ENCODE measurements around the gene LENG9. TPM values are rescaled to one million over a fixed set of nuclear protein-coding genes. Genes with fewer than 3 reads are reported as not detected.

Gene LENG9
- polyA plus RNA-seq, 4 donors = 8.7 to 14.1 (median 10.5) TPM

GRCh38 chr19:54464630-54465425 lies 1.2 kb upstream of the LENG9 start:
- Histone ChIP-seq H3K4me1 (ENCODE audit: control insufficient read depth in 3 of 3, insufficient read depth in 2 of 3, low read depth in 1 of 3, low read length in 2 of 3) (peaks cover 0 to 64% (median 0%) of the 10 kb centered on the region in 3 donors), H3K4me3 (ENCODE audit: low read depth in 1 of 3, low read length in 3 of 3) (peak overlapping the region; percentile 36 to 73 (median 58)), H3K27me3 (ENCODE audit: control insufficient read depth in 3 of 3, insufficient read depth in 3 of 3, low read length in 3 of 3) (no peaks in the 10 kb centered on the region), H3K9me3 (ENCODE audit: control insufficient read depth in 2 of 2, insufficient read depth in 1 of 2, low read depth in 1 of 2, low read length in 1 of 2) (peaks cover 0 to 3% of the 10 kb centered on the region in 2 donors), H3K27ac (ENCODE audit: low read depth in 1 of 3, low read length in 2 of 3) (peak overlapping the region; percentile 93 to 99 (median 99)), H3K36me3 (ENCODE audit: control insufficient read depth in 3 of 3, insufficient read depth in 2 of 3, low read depth in 1 of 3, low read length in 3 of 3) (peaks cover 3 to 59% (median 7%) of the 10 kb centered on the region in 3 donors)
- 7 to 13% (median 11%) methylated on average over 58 to 87 of the region's 87 CpGs for WGBS, 3 donors
- FAIRE-seq = no peak
- peak; percentile 95 to 96 for DNase-seq

- Histone ChIP-seq H3K27me3 (ENCODE audit: control insufficient read depth in 3 of 3, insufficient read depth in 3 of 3, low read length in 3 of 3) (no peaks in the 10 kb centered on the region), H3K4me1 (ENCODE audit: control insufficient read depth in 3 of 3, insufficient read depth in 2 of 3, low read depth in 1 of 3, low read length in 2 of 3) (peaks cover 0 to 57% (median 0%) of the 10 kb centered on the region in 3 donors), H3K36me3 (ENCODE audit: control insufficient read depth in 3 of 3, insufficient read depth in 2 of 3, low read depth in 1 of 3, low read length in 3 of 3) (peaks cover 3 to 61% (median 11%) of the 10 kb centered on the region in 3 donors), H3K9me3 (ENCODE audit: control insufficient read depth in 2 of 2, insufficient read depth in 1 of 2, low read depth in 1 of 2, low read length in 1 of 2) (peaks cover 0 to 3% of the 10 kb centered on the region in 2 donors), H3K27ac (ENCODE audit: low read depth in 1 of 3, low read length in 2 of 3) (peak overlapping the region; percentile 93 to 99 (median 99)), H3K4me3 (ENCODE audit: low read depth in 1 of 3, low read length in 3 of 3) (peak overlapping the region; percentile 36 to 73 (median 58))
- 0 to 1% (median 0%) methylated on average over 26 of the region's 26 CpGs for WGBS, 3 donors
- peak; percentile 44 for FAIRE-seq
- DNase-seq = peak; percentile 98 to 100
Observed at GRCh38 chr19:54464044-54464629, 559 bp upstream of the LENG9 start.

- H3K27ac ChIP-seq (ENCODE audit: low read depth in 1 of 3, low read length in 2 of 3) = peak overlapping the region; percentile 98 to 99 (median 99)
- DNase-seq (peak; percentile 77 to 89), FAIRE-seq (no peak)
- peaks cover 3 to 68% (median 22%) of the 10 kb centered on the region in 3 donors for H3K36me3 ChIP-seq (ENCODE audit: control insufficient read depth in 3 of 3, insufficient read depth in 2 of 3, low read depth in 1 of 3, low read length in 3 of 3)
- 2 to 5% (median 4%) methylated on average over 60 to 91 of the region's 91 CpGs for WGBS, 3 donors
- peak overlapping the region; percentile 52 to 73 (median 58) for H3K4me3 ChIP-seq (ENCODE audit: low read depth in 1 of 3, low read length in 3 of 3)
- H3K4me1 ChIP-seq (ENCODE audit: control insufficient read depth in 3 of 3, insufficient read depth in 2 of 3, low read depth in 1 of 3, low read length in 2 of 3) = peaks cover 0 to 46% (median 0%) of the 10 kb centered on the region in 3 donors
- H3K9me3 ChIP-seq (ENCODE audit: control insufficient read depth in 2 of 2, insufficient read depth in 1 of 2, low read depth in 1 of 2, low read length in 1 of 2) = peaks cover 0 to 3% of the 10 kb centered on the region in 2 donors
- H3K27me3 ChIP-seq (ENCODE audit: control insufficient read depth in 3 of 3, insufficient read depth in 3 of 3, low read length in 3 of 3) = no peaks in the 10 kb centered on the region
Observed at GRCh38 chr19:54462655-54463530, 685 bp downstream of the LENG9 start.

GRCh38 chr19:54462047-54462654 lies 1.4 kb downstream of the LENG9 start:
- Histone ChIP-seq H3K36me3 (ENCODE audit: control insufficient read depth in 3 of 3, insufficient read depth in 2 of 3, low read depth in 1 of 3, low read length in 3 of 3) (peaks cover 3 to 75% (median 26%) of the 10 kb centered on the region in 3 donors), H3K9me3 (ENCODE audit: control insufficient read depth in 2 of 2, insufficient read depth in 1 of 2, low read depth in 1 of 2, low read length in 1 of 2) (peaks cover 0 to 3% of the 10 kb centered on the region in 2 donors), H3K4me3 (ENCODE audit: low read depth in 1 of 3, low read length in 3 of 3) (peak overlapping the region; percentile 52 to 73 (median 58)), H3K27ac (ENCODE audit: low read depth in 1 of 3, low read length in 2 of 3) (peak overlapping the region; percentile 98 to 99 (median 99)), H3K27me3 (ENCODE audit: control insufficient read depth in 3 of 3, insufficient read depth in 3 of 3, low read length in 3 of 3) (no peaks in the 10 kb centered on the region), H3K4me1 (ENCODE audit: control insufficient read depth in 3 of 3, insufficient read depth in 2 of 3, low read depth in 1 of 3, low read length in 2 of 3) (peaks cover 0 to 40% (median 0%) of the 10 kb centered on the region in 3 donors)
- DNase-seq (peak; percentile 45 to 46), FAIRE-seq (no peak)
- 16 to 45% (median 38%) methylated on average over 13 to 15 of the region's 15 CpGs for WGBS, 3 donors

- peaks cover 0 to 34% (median 0%) of the 10 kb centered on the region in 3 donors for H3K4me1 ChIP-seq (ENCODE audit: control insufficient read depth in 3 of 3, insufficient read depth in 2 of 3, low read depth in 1 of 3, low read length in 2 of 3)
Observed at GRCh38 chr19:54461613-54462012, 2.0 kb downstream of the LENG9 start.

GRCh38 chr19:54461210-54461609 lies 2.4 kb downstream of the LENG9 start:
- no peak for DNase-seq
- Histone ChIP-seq H3K4me3 (ENCODE audit: low read depth in 1 of 3, low read length in 3 of 3) (peak overlapping the region in 1 of 3 donors; percentile 9), H3K36me3 (ENCODE audit: control insufficient read depth in 3 of 3, insufficient read depth in 2 of 3, low read depth in 1 of 3, low read length in 3 of 3) (peaks cover 3 to 77% (median 34%) of the 10 kb centered on the region in 3 donors), H3K4me1 (ENCODE audit: control insufficient read depth in 3 of 3, insufficient read depth in 2 of 3, low read depth in 1 of 3, low read length in 2 of 3) (peaks cover 0 to 31% (median 0%) of the 10 kb centered on the region in 3 donors), H3K9me3 (ENCODE audit: control insufficient read depth in 2 of 2, insufficient read depth in 1 of 2, low read depth in 1 of 2, low read length in 1 of 2) (peaks cover 0 to 3% of the 10 kb centered on the region in 2 donors), H3K27me3 (ENCODE audit: control insufficient read depth in 3 of 3, insufficient read depth in 3 of 3, low read length in 3 of 3) (no peaks in the 10 kb centered on the region), H3K27ac (ENCODE audit: low read depth in 1 of 3, low read length in 2 of 3) (peak overlapping the region in 2 of 3 donors; percentile 6 to 50)
- no peak for FAIRE-seq
- 39 to 59% (median 47%) methylated on average over 20 to 27 of the region's 27 CpGs for WGBS, 3 donors

More at GRCh38 chr19:54461613-54462012, 2.0 kb downstream of the LENG9 start:
- Histone ChIP-seq H3K9me3 (ENCODE audit: control insufficient read depth in 2 of 2, insufficient read depth in 1 of 2, low read depth in 1 of 2, low read length in 1 of 2) (peaks cover 0 to 3% of the 10 kb centered on the region in 2 donors), H3K36me3 (ENCODE audit: control insufficient read depth in 3 of 3, insufficient read depth in 2 of 3, low read depth in 1 of 3, low read length in 3 of 3) (peaks cover 3 to 76% (median 31%) of the 10 kb centered on the region in 3 donors), H3K27me3 (ENCODE audit: control insufficient read depth in 3 of 3, insufficient read depth in 3 of 3, low read length in 3 of 3) (no peaks in the 10 kb centered on the region), H3K4me3 (ENCODE audit: low read depth in 1 of 3, low read length in 3 of 3) (peak overlapping the region in 1 of 3 donors; percentile 73), H3K27ac (ENCODE audit: low read depth in 1 of 3, low read length in 2 of 3) (peak overlapping the region; percentile 98 to 99 (median 99))
- 20 to 35% (median 34%) methylated on average over 3 of the region's 3 CpGs for WGBS, 3 donors
- no peak for FAIRE-seq
- DNase-seq = peak; percentile 15 to 41

GRCh38 chr19:54460230-54461005 lies 3.2 kb downstream of the LENG9 start:
- peaks cover 0 to 23% (median 0%) of the 10 kb centered on the region in 3 donors for H3K4me1 ChIP-seq (ENCODE audit: control insufficient read depth in 3 of 3, insufficient read depth in 2 of 3, low read depth in 1 of 3, low read length in 2 of 3)
- peaks cover 7 to 77% (median 42%) of the 10 kb centered on the region in 3 donors for H3K36me3 ChIP-seq (ENCODE audit: control insufficient read depth in 3 of 3, insufficient read depth in 2 of 3, low read depth in 1 of 3, low read length in 3 of 3)
- DNase-seq (peak in 1 of 2 donors; percentile 20), FAIRE-seq (no peak)
- WGBS, 3 donors = 64 to 67% (median 65%) methylated on average over 24 to 39 of the region's 39 CpGs
- peak overlapping the region in 1 of 3 donors; percentile 18 for H3K27ac ChIP-seq (ENCODE audit: low read depth in 1 of 3, low read length in 2 of 3)
- no peak overlapping the region for H3K4me3 ChIP-seq (ENCODE audit: low read depth in 1 of 3, low read length in 3 of 3)
- H3K27me3 ChIP-seq (ENCODE audit: control insufficient read depth in 3 of 3, insufficient read depth in 3 of 3, low read length in 3 of 3) = no peaks in the 10 kb centered on the region
- H3K9me3 ChIP-seq (ENCODE audit: control insufficient read depth in 2 of 2, insufficient read depth in 1 of 2, low read depth in 1 of 2, low read length in 1 of 2) = peaks cover 0 to 1% of the 10 kb centered on the region in 2 donors

Data from small intestine (tissue), 7 donors.